HG02763 (cell line): ENCODE measurements around the gene IFNA6.
"Not testable (repeated sequence)": the region's sequence is repeated elsewhere in the genome, so short reads cannot be mapped to it uniquely, and the experiment has no call there.

ENCODE experiments used
- ATAC-seq: cut with Tn5 transposase; IDR thresholded peaks from one replicate; pipeline ENCODE4 v1.9.1; 2021; ENCODE audit warnings: mild to moderate bottlenecking, moderate library complexity; ENCODE audit not compliant: unreplicated experiment

The IFNA6 gene

GRCh38 chr9:21350787-21351186 lies at the start of gene IFNA6:
TSS of gene IFNA6 (minus strand) at chr9:21350887. CDS start at chr9:21350887, 0 bp downstream.
- no peak for ATAC-seq

- no peak for ATAC-seq
Observed at GRCh38 chr9:21399956-21400355, 49.3 kb upstream of the IFNA6 start.

GRCh38 chr9:21398955-21399489 lies 48.3 kb upstream of the IFNA6 start:
- ATAC-seq = no peak

GRCh38 chr9:21395778-21396717 lies 45.4 kb upstream of the IFNA6 start:
- peak; percentile 65 for ATAC-seq

- peak; percentile 77 for ATAC-seq
Observed at GRCh38 chr9:21392270-21392669, 41.6 kb upstream of the IFNA6 start.

- ATAC-seq = no peak
Observed at GRCh38 chr9:21385131-21385670, 34.5 kb upstream of the IFNA6 start, which contains the start of gene IFNA2. TSS of gene IFNA2 (minus strand) at chr9:21385398. CDS start at chr9:21385329, 69 bp downstream.

- ATAC-seq = no peak
Observed at GRCh38 chr9:21383627-21384026, 32.9 kb upstream of the IFNA6 start.

- peak; percentile 99 for ATAC-seq
Observed at GRCh38 chr9:21381448-21382339, 31.0 kb upstream of the IFNA6 start.

- not testable (repeated sequence) for ATAC-seq
Observed at GRCh38 chr9:21371467-21371866, 20.8 kb upstream of the IFNA6 start.

GRCh38 chr9:21367957-21368356 lies 17.3 kb upstream of the IFNA6 start, which contains the start of gene IFNA13:
TSS of gene IFNA13 (minus strand) at chr9:21368057. CDS start at chr9:21368010, 47 bp downstream.
- ATAC-seq = no peak

GRCh38 chr9:21367169-21367568 lies 16.5 kb upstream of the IFNA6 start:
- peak; percentile 61 for ATAC-seq

- ATAC-seq = no peak
Observed at GRCh38 chr9:21362287-21362686, 11.6 kb upstream of the IFNA6 start.

- peak; percentile 89 for ATAC-seq
Observed at GRCh38 chr9:21357479-21358460, 7.1 kb upstream of the IFNA6 start.

GRCh38 chr9:21348430-21348970 lies 2.2 kb downstream of the IFNA6 start:
- ATAC-seq = no peak

GRCh38 chr9:21340735-21341134 lies 10.0 kb downstream of the IFNA6 start:
- ATAC-seq = no peak

GRCh38 chr9:21336457-21336856 lies 14.2 kb downstream of the IFNA6 start:
- ATAC-seq = no peak

- ATAC-seq = peak; percentile 92
Observed at GRCh38 chr9:21334701-21335632, 15.7 kb downstream of the IFNA6 start, which contains the start of gene KLHL9. TSS of gene KLHL9 (minus strand) at chr9:21335404. CDS start at chr9:21334859, 545 bp downstream.

- no peak for ATAC-seq
Observed at GRCh38 chr9:21333226-21333625, 17.5 kb downstream of the IFNA6 start.
